ENCODE measurements around the gene PRKG1.
"Not testable (repeated sequence)": the region's sequence is repeated elsewhere in the genome, so short reads cannot be mapped to it uniquely, and the experiment has no call there.

Gene PRKG1

GRCh38 chr10:51250278-51250920 is 176.1 kb downstream of the PRKG1 start:
- no peaks in the 10 kb centered on the region for H3K36me3 ChIP-seq (ENCODE audit: control insufficient read depth in 5 of 5, insufficient read depth in 5 of 5, low read length in 5 of 5)
- peaks cover 0 to 16% (median 5%) of the 10 kb centered on the region in 5 donors for H3K4me1 ChIP-seq (ENCODE audit: control insufficient read depth in 5 of 5, insufficient read depth in 5 of 5, low read length in 5 of 5)
- H3K4me3 ChIP-seq (ENCODE audit: low read depth in 1 of 5, low read length in 5 of 5), result no peak overlapping the region
- no peak overlapping the region for H3K9ac ChIP-seq (ENCODE audit: low read length in 5 of 5)
- H3K27ac ChIP-seq (ENCODE audit: low read depth, low read length), result no peak overlapping the region
- no peaks in the 10 kb centered on the region for H3K9me3 ChIP-seq (ENCODE audit: control insufficient read depth in 5 of 5, low read length in 5 of 5)
- no peaks in the 10 kb centered on the region for H3K27me3 ChIP-seq (ENCODE audit: control insufficient read depth in 5 of 5, insufficient read depth in 4 of 5, low read length in 5 of 5)

- Histone ChIP-seq H3K9me3 (ENCODE audit: control insufficient read depth in 5 of 5, low read length in 5 of 5) (no peaks in the 10 kb centered on the region), H3K27ac (ENCODE audit: low read depth, low read length) (no peak overlapping the region), H3K4me3 (ENCODE audit: low read depth in 1 of 5, low read length in 5 of 5) (no peak overlapping the region), H3K27me3 (ENCODE audit: control insufficient read depth in 5 of 5, insufficient read depth in 4 of 5, low read length in 5 of 5) (no peaks in the 10 kb centered on the region), H3K4me1 (ENCODE audit: control insufficient read depth in 5 of 5, insufficient read depth in 5 of 5, low read length in 5 of 5) (peaks cover 0 to 11% (median 3%) of the 10 kb centered on the region in 5 donors), H3K36me3 (ENCODE audit: control insufficient read depth in 5 of 5, insufficient read depth in 5 of 5, low read length in 5 of 5) (no peaks in the 10 kb centered on the region), H3K9ac (ENCODE audit: low read length in 5 of 5) (no peak overlapping the region)
Observed at GRCh38 chr10:51251110-51251509, 176.8 kb downstream of the PRKG1 start.

- H3K9ac ChIP-seq (ENCODE audit: low read length in 5 of 5), result no peak overlapping the region
- H3K4me1 ChIP-seq (ENCODE audit: control insufficient read depth in 5 of 5, insufficient read depth in 5 of 5, low read length in 5 of 5), result peaks cover 0 to 7% (median 3%) of the 10 kb centered on the region in 5 donors
- H3K4me3 ChIP-seq (ENCODE audit: low read depth in 1 of 5, low read length in 5 of 5), result no peak overlapping the region
- no peaks in the 10 kb centered on the region for H3K36me3 ChIP-seq (ENCODE audit: control insufficient read depth in 5 of 5, insufficient read depth in 5 of 5, low read length in 5 of 5)
- H3K27ac ChIP-seq (ENCODE audit: low read depth, low read length), result no peak overlapping the region
- no peaks in the 10 kb centered on the region for H3K9me3 ChIP-seq (ENCODE audit: control insufficient read depth in 5 of 5, low read length in 5 of 5)
- H3K27me3 ChIP-seq (ENCODE audit: control insufficient read depth in 5 of 5, insufficient read depth in 4 of 5, low read length in 5 of 5), result no peaks in the 10 kb centered on the region
Observed at GRCh38 chr10:51255381-51255780, 181.1 kb downstream of the PRKG1 start.

GRCh38 chr10:51257511-51258248 is 183.4 kb downstream of the PRKG1 start:
- H3K36me3 ChIP-seq (ENCODE audit: control insufficient read depth in 5 of 5, insufficient read depth in 5 of 5, low read length in 5 of 5), result no peaks in the 10 kb centered on the region
- peaks cover 0 to 13% (median 0%) of the 10 kb centered on the region in 5 donors for H3K4me1 ChIP-seq (ENCODE audit: control insufficient read depth in 5 of 5, insufficient read depth in 5 of 5, low read length in 5 of 5)
- H3K27me3 ChIP-seq (ENCODE audit: control insufficient read depth in 5 of 5, insufficient read depth in 4 of 5, low read length in 5 of 5), result no peaks in the 10 kb centered on the region
- H3K9me3 ChIP-seq (ENCODE audit: control insufficient read depth in 5 of 5, low read length in 5 of 5), result no peaks in the 10 kb centered on the region
- no peak overlapping the region for H3K9ac ChIP-seq (ENCODE audit: low read length in 5 of 5)
- peak overlapping the region; percentile 37 for H3K27ac ChIP-seq (ENCODE audit: low read depth, low read length)
- H3K4me3 ChIP-seq (ENCODE audit: low read depth in 1 of 5, low read length in 5 of 5), result no peak overlapping the region

- Histone ChIP-seq H3K27me3 (ENCODE audit: control insufficient read depth in 5 of 5, insufficient read depth in 4 of 5, low read length in 5 of 5) (no peaks in the 10 kb centered on the region), H3K9me3 (ENCODE audit: control insufficient read depth in 5 of 5, low read length in 5 of 5) (no peaks in the 10 kb centered on the region), H3K27ac (ENCODE audit: low read depth, low read length) (no peak overlapping the region), H3K36me3 (ENCODE audit: control insufficient read depth in 5 of 5, insufficient read depth in 5 of 5, low read length in 5 of 5) (no peaks in the 10 kb centered on the region), H3K4me3 (ENCODE audit: low read depth in 1 of 5, low read length in 5 of 5) (no peak overlapping the region), H3K9ac (ENCODE audit: low read length in 5 of 5) (peak overlapping the region in 1 of 5 donors; percentile 30), H3K4me1 (ENCODE audit: control insufficient read depth in 5 of 5, insufficient read depth in 5 of 5, low read length in 5 of 5) (peaks cover 0 to 13% (median 0%) of the 10 kb centered on the region in 5 donors)
Observed at GRCh38 chr10:51260376-51260775, 186.1 kb downstream of the PRKG1 start.

GRCh38 chr10:51266496-51266895 is 192.2 kb downstream of the PRKG1 start:
- H3K9me3 ChIP-seq (ENCODE audit: control insufficient read depth in 5 of 5, low read length in 5 of 5), result no peaks in the 10 kb centered on the region
- no peaks in the 10 kb centered on the region for H3K36me3 ChIP-seq (ENCODE audit: control insufficient read depth in 5 of 5, insufficient read depth in 5 of 5, low read length in 5 of 5)
- peaks cover 0 to 2% (median 0%) of the 10 kb centered on the region in 5 donors for H3K4me1 ChIP-seq (ENCODE audit: control insufficient read depth in 5 of 5, insufficient read depth in 5 of 5, low read length in 5 of 5)
- no peak overlapping the region for H3K27ac ChIP-seq (ENCODE audit: low read depth, low read length)
- no peak overlapping the region for H3K9ac ChIP-seq (ENCODE audit: low read length in 5 of 5)
- no peak overlapping the region for H3K4me3 ChIP-seq (ENCODE audit: low read depth in 1 of 5, low read length in 5 of 5)
- no peaks in the 10 kb centered on the region for H3K27me3 ChIP-seq (ENCODE audit: control insufficient read depth in 5 of 5, insufficient read depth in 4 of 5, low read length in 5 of 5)

- not testable (repeated sequence) for H3K4me3 ChIP-seq (ENCODE audit: low read depth in 1 of 5, low read length in 5 of 5); H3K27me3 ChIP-seq (ENCODE audit: control insufficient read depth in 5 of 5, insufficient read depth in 4 of 5, low read length in 5 of 5); H3K9ac ChIP-seq (ENCODE audit: low read length in 5 of 5); H3K4me1 ChIP-seq (ENCODE audit: control insufficient read depth in 5 of 5, insufficient read depth in 5 of 5, low read length in 5 of 5); H3K36me3 ChIP-seq (ENCODE audit: control insufficient read depth in 5 of 5, insufficient read depth in 5 of 5, low read length in 5 of 5); H3K27ac ChIP-seq (ENCODE audit: low read depth, low read length); H3K9me3 ChIP-seq (ENCODE audit: control insufficient read depth in 5 of 5, low read length in 5 of 5)
Observed at GRCh38 chr10:51267980-51268570, 193.8 kb downstream of the PRKG1 start.

GRCh38 chr10:51269821-51270220 is 195.5 kb downstream of the PRKG1 start:
- Histone ChIP-seq H3K27me3 (ENCODE audit: control insufficient read depth in 5 of 5, insufficient read depth in 4 of 5, low read length in 5 of 5) (no peaks in the 10 kb centered on the region), H3K36me3 (ENCODE audit: control insufficient read depth in 5 of 5, insufficient read depth in 5 of 5, low read length in 5 of 5) (no peaks in the 10 kb centered on the region), H3K4me3 (ENCODE audit: low read depth in 1 of 5, low read length in 5 of 5) (no peak overlapping the region), H3K27ac (ENCODE audit: low read depth, low read length) (no peak overlapping the region), H3K9ac (ENCODE audit: low read length in 5 of 5) (no peak overlapping the region), H3K4me1 (ENCODE audit: control insufficient read depth in 5 of 5, insufficient read depth in 5 of 5, low read length in 5 of 5) (peaks cover 0 to 12% (median 8%) of the 10 kb centered on the region in 5 donors), H3K9me3 (ENCODE audit: control insufficient read depth in 5 of 5, low read length in 5 of 5) (no peaks in the 10 kb centered on the region)

- no peaks in the 10 kb centered on the region for H3K9me3 ChIP-seq (ENCODE audit: control insufficient read depth in 5 of 5, low read length in 5 of 5)
- peaks cover 0 to 12% (median 8%) of the 10 kb centered on the region in 5 donors for H3K4me1 ChIP-seq (ENCODE audit: control insufficient read depth in 5 of 5, insufficient read depth in 5 of 5, low read length in 5 of 5)
- no peak overlapping the region for H3K9ac ChIP-seq (ENCODE audit: low read length in 5 of 5)
- H3K27me3 ChIP-seq (ENCODE audit: control insufficient read depth in 5 of 5, insufficient read depth in 4 of 5, low read length in 5 of 5), result no peaks in the 10 kb centered on the region
- H3K27ac ChIP-seq (ENCODE audit: low read depth, low read length), result no peak overlapping the region
- H3K36me3 ChIP-seq (ENCODE audit: control insufficient read depth in 5 of 5, insufficient read depth in 5 of 5, low read length in 5 of 5), result no peaks in the 10 kb centered on the region
- no peak overlapping the region for H3K4me3 ChIP-seq (ENCODE audit: low read depth in 1 of 5, low read length in 5 of 5)
Observed at GRCh38 chr10:51270936-51271530, 196.7 kb downstream of the PRKG1 start.

GRCh38 chr10:51272099-51272498 is 197.8 kb downstream of the PRKG1 start:
- not testable (repeated sequence) for H3K27ac ChIP-seq (ENCODE audit: low read depth, low read length); H3K36me3 ChIP-seq (ENCODE audit: control insufficient read depth in 5 of 5, insufficient read depth in 5 of 5, low read length in 5 of 5); H3K4me3 ChIP-seq (ENCODE audit: low read depth in 1 of 5, low read length in 5 of 5); H3K9me3 ChIP-seq (ENCODE audit: control insufficient read depth in 5 of 5, low read length in 5 of 5); H3K9ac ChIP-seq (ENCODE audit: low read length in 5 of 5); H3K27me3 ChIP-seq (ENCODE audit: control insufficient read depth in 5 of 5, insufficient read depth in 4 of 5, low read length in 5 of 5)
- peaks cover 0 to 12% (median 8%) of the 10 kb centered on the region in 5 donors for H3K4me1 ChIP-seq (ENCODE audit: control insufficient read depth in 5 of 5, insufficient read depth in 5 of 5, low read length in 5 of 5)

Data from subcutaneous abdominal adipose tissue (tissue), 5 donors.